Neural cell (in vitro differentiated cells): ENCODE data around the gene GZMH.
"Not testable (repeated sequence)": the region's sequence is repeated elsewhere in the genome, so short reads cannot be mapped to it uniquely, and the experiment has no call there.

ENCODE experiments used
- CTCF ChIP-seq: fragments of 450-650 bp; IDR thresholded peaks from 2 replicates; pipeline ENCODE4 v1.5.1; 2014; ENCODE audit warnings: antibody characterized with exemption, mild to moderate bottlenecking, moderate library complexity; ENCODE audit not compliant: poor library complexity, severe bottlenecking
- EZH2 ChIP-seq: fragments of 200-600, 300-800 bp; shearing (Covaris generic), sonication (generic); IDR thresholded peaks from 2 replicates; pipeline ENCODE4 v1.6.1; 2014; ENCODE audit warnings: antibody characterized with exemption, low read length, borderline replicate concordance, mild to moderate bottlenecking; ENCODE audit not compliant: insufficient read depth, poor library complexity, severe bottlenecking
- POLR2AphosphoS5 ChIP-seq: IDR thresholded peaks from 2 replicates; pipeline ENCODE4 v1.6.1; 2012

DNA sequence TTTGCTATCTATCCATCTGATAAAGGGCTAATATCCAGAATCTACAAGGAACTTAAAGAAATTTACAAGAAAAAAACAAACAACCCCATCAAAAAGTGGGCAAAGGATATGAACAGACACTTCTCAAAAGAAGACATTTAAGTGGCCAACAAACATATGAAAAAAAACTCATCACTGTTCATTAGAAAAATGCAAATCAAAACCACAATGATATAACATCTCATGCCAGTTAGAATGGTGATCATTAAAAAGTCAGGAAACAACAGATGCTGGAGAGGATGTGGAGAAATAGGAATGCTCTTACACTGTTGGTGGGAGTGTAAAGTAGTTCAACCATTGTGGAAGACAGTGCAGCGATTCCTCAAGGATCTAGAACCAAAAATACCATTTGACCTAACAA is 38.9 kb upstream of the GZMH start:
- not testable (repeated sequence) for TF ChIP-seq POLR2AphosphoS5, CTCF, EZH2
